GM12878 (cell line): Measurements from ENCODE around the gene TMC7. TPM values are rescaled to one million over a fixed set of nuclear protein-coding genes. Genes with fewer than 3 reads are reported as not detected.

Experiments used
- ATAC-seq: fragments of 200-7000 bp; cut with Tn5 transposase; 3 replicates; pipeline ENCODE4 v1.9.1; 2020; ENCODE audit warnings: mild to moderate bottlenecking, moderate library complexity
- BruUV-seq: library from RNA; stranded (reverse); fragments of 400-500 nt; replicated peaks from 2 replicates; lab custom pipeline; 2021; lab: Mats Ljungman, UMichigan
- CTCF ChIA-PET: fragments of 300-600 bp; sonication (Branson Sonifier 250); formaldehyde crosslinking; extraction: SDS; loops from one replicate; lab custom pipeline; 2021; ENCODE audit warnings: inconsistent platforms; lab: Yijun Ruan, JAX
- POLR2A ChIA-PET: fragments of 350-600 bp; formaldehyde crosslinking; extraction: SDS; loops from one replicate; lab custom pipeline; 2021; ENCODE audit warnings: inconsistent platforms; lab: Charles Lee
- RAD21 ChIA-PET: fragments of 300-600 bp; sonication (Branson Sonifier 250); formaldehyde crosslinking; loops from one replicate; lab custom pipeline; 2023; ENCODE audit warnings: antibody characterized with exemption; ENCODE audit not compliant: unreplicated experiment; lab: Charles Lee
- SMC1A ChIA-PET: fragments of 300-600 bp; sonication (Branson Sonifier 250); formaldehyde crosslinking; loops from one replicate; lab custom pipeline; 2023; ENCODE audit not compliant: unreplicated experiment, uncharacterized antibody; lab: Charles Lee
- DNase-seq: peaks from one replicate; pipeline ENCODE4 v3.0.0-alpha.2; 2011; ENCODE audit warnings: low read depth, low spot score
- FAIRE-seq: peaks from 3 replicates; lab custom pipeline; 2011; peaks lifted over from hg19 to GRCh38; lab: Jason Lieb, UNC
- H2AFZ ChIP-seq: 2 replicates; pipeline ENCODE4 v1.6.0; 2011; ENCODE audit warnings: low read depth, low read length, control low read depth; ENCODE audit not compliant: control insufficient read depth
- H3K27ac ChIP-seq: 2 replicates; pipeline ENCODE4 v1.5.1; 2011; ENCODE audit warnings: control low read depth; ENCODE audit not compliant: control insufficient read depth, insufficient read depth
- H3K27me3 ChIP-seq, 2 experiments: replicated peaks in 1 of 2; 2 replicates each; pipeline versions ENCODE4 v1.6.0 to v1.6.1; 2011; ENCODE audit warnings: low read length in 1 of 2; ENCODE audit not compliant: control insufficient read depth in 2 of 2, insufficient read depth in 2 of 2
- H3K36me3 ChIP-seq, 2 experiments: 2 replicates each; pipeline ENCODE4 v1.5.1; 2011; ENCODE audit warnings: low read length in 1 of 2; ENCODE audit not compliant: control insufficient read depth in 2 of 2, insufficient read depth in 2 of 2
- H3K4me1 ChIP-seq: 2 replicates; pipeline ENCODE4 v1.6.1; 2011; ENCODE audit warnings: mild to moderate bottlenecking, low read length, moderate library complexity, mixed read lengths; ENCODE audit not compliant: control insufficient read depth, insufficient read depth
- H3K4me2 ChIP-seq: 2 replicates; pipeline ENCODE4 v1.6.0; 2011; ENCODE audit warnings: control low read depth; ENCODE audit not compliant: control insufficient read depth, insufficient read depth
- H3K4me3 ChIP-seq: fragments of 200-600 bp; sonication (generic); 2 replicates; pipeline ENCODE4 v1.5.1; 2016
- H3K79me2 ChIP-seq: 2 replicates; pipeline ENCODE4 v1.6.0; 2011; ENCODE audit warnings: low read length; ENCODE audit not compliant: control insufficient read depth, insufficient read depth
- H3K9ac ChIP-seq: 2 replicates; pipeline ENCODE4 v1.8.0; 2011; ENCODE audit warnings: low read length, control low read depth, mixed read lengths; ENCODE audit not compliant: control insufficient read depth, insufficient read depth
- H3K9me3 ChIP-seq: replicated peaks from 3 replicates; pipeline ENCODE4 v1.5.1; 2011; ENCODE audit warnings: mild to moderate bottlenecking, low read length; ENCODE audit not compliant: control insufficient read depth, insufficient read depth
- H4K20me1 ChIP-seq: 2 replicates; pipeline ENCODE4 v1.6.0; 2011; ENCODE audit not compliant: control insufficient read depth, insufficient read depth
- CREB1 ChIP-seq: IDR thresholded peaks from 2 replicates; pipeline ENCODE4 v1.6.1; 2012; ENCODE audit warnings: low read depth, mild to moderate bottlenecking, inconsistent platforms
- CREM ChIP-seq: IDR thresholded peaks from 2 replicates; pipeline ENCODE4 v1.6.1; 2014; ENCODE audit warnings: antibody characterized with exemption, low read depth
- IRF4 ChIP-seq: IDR thresholded peaks from 2 replicates; pipeline ENCODE4 v1.6.1; 2011; ENCODE audit warnings: low read depth, low read length
- LARP7 ChIP-seq: fragments of 450-650 bp; IDR thresholded peaks from 2 replicates; pipeline ENCODE4 v1.6.1; 2017; ENCODE audit warnings: mild to moderate bottlenecking
- NFXL1 ChIP-seq: fragments of 450-650 bp; IDR thresholded peaks from 2 replicates; pipeline ENCODE4 v1.6.1; 2017; ENCODE audit warnings: antibody characterized with exemption, mild to moderate bottlenecking, borderline replicate concordance
- NFYA ChIP-seq: IDR thresholded peaks from 2 replicates; pipeline ENCODE4 v1.6.1; 2011; ENCODE audit warnings: low read depth, mild to moderate bottlenecking, low read length, improper control_type of control experiment, borderline replicate concordance
- RB1 ChIP-seq: fragments of 450-650 bp; formaldehyde crosslinking; IDR thresholded peaks from 2 replicates; pipeline ENCODE4 v1.6.1; 2017; ENCODE audit warnings: mild to moderate bottlenecking, borderline replicate concordance
- RFX5 ChIP-seq: IDR thresholded peaks from 2 replicates; pipeline ENCODE4 v1.6.1; 2011; ENCODE audit warnings: low read depth, low read length, improper control_type of control experiment
- SP1 ChIP-seq: IDR thresholded peaks from one replicate; pipeline ENCODE4 v1.6.1; 2011; ENCODE audit warnings: low read depth, low read length
- STAT1 ChIP-seq: fragments of 450-650 bp; conservative IDR thresholded peaks from 2 replicates; pipeline ENCODE4 v1.6.1; 2014; ENCODE audit warnings: antibody characterized with exemption, mild to moderate bottlenecking
- ZNF207 ChIP-seq: fragments of 450-650 bp; IDR thresholded peaks from 2 replicates; pipeline ENCODE4 v1.6.1; 2014; ENCODE audit warnings: antibody characterized with exemption, mild to moderate bottlenecking, borderline replicate concordance
- ZNF274 ChIP-seq: IDR thresholded peaks from one replicate; pipeline ENCODE4 v1.8.0; 2011; ENCODE audit not compliant: insufficient read length, insufficient read depth
- ZZZ3 ChIP-seq: IDR thresholded peaks from 2 replicates; pipeline ENCODE4 v1.6.1; 2011; ENCODE audit warnings: low read depth; ENCODE audit not compliant: control insufficient read depth, insufficient read length
- WGBS: methylation state at CpG from one replicate; pipeline ENCODE4 v1.1.6; 2016; ENCODE audit warnings: low lambda C conversion rate; ENCODE audit not compliant: insufficient replicate concordance, insufficient coverage; ENCODE audit errors: missing lambda C conversion rate; 5-methylcytosine and 5-hydroxymethylcytosine counted together
- in situ Hi-C: fragments of 300-500 bp; cut with MboI; formaldehyde crosslinking; loops from 9 replicates; pipeline ENCODE4 v1.14.3; 2018; ENCODE audit warnings: mixed read lengths
- intact Hi-C: fragments of 100-400 bp; cut with micrococcal nuclease; formaldehyde crosslinking; loops from one replicate; pipeline ENCODE4 v1.14.2; 2022; ENCODE audit not compliant: unreplicated experiment
- polyA plus RNA-seq, 11 experiments: library from polyadenylated mRNA; depleted of rRNA in 4 of 11; unstranded in 6 of 11; stranded (reverse) in 5 of 11; fragments of >200 nt; fragmentation: Nextera tagmentation in 4 of 11; fragmentation: Illumina TruSeq in 1 of 11; extraction: Ambion mirVana in 4 of 11; extraction: Trizol in 1 of 11; gene quantifications; 1 replicate in 1 of 11; 2 replicates in 10 of 11; pipeline versions ENCODE4 v1.2.1 to v1.2.3, GENCODE V29; 2011 to 2016; ENCODE audit warnings: inconsistent platforms in 2 of 11, missing spikeins in 2 of 11, low read depth in 1 of 11
- total RNA-seq, 4 experiments: library from RNA; depleted of rRNA in 3 of 4; stranded (reverse); fragments of >200 nt in 3 of 4; fragmentation: Illumina TruSeq in 1 of 4; extraction: Trizol in 1 of 4; gene quantifications; 2 replicates each; pipeline versions ENCODE4 v1.2.1 to v1.2.3, GENCODE V29; 2013 to 2021

TMC7 gene
- total and polyA plus RNA-seq, 10 of the 15 experiments (the other 5 are each of a cell fraction or from before 2014, with no cell fraction given): 0.15 TPM; not detected in 9

DNA sequence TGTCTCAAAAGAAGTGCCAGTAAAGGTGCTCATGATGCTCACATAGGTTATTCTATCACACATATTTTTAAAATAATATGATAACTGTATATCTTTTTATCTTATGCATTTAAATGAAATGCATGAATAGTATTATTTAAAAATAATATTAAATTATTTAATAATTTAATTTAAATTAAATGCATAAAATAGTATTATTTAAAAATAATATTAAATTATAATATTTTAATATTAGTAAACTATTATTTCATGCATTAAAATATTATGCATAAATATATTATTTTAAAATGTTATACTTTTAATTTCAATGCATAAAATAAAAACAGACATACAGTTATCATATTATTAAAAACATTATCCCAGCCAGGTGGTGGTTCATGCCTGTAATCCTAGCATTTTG lies 33.4 kb downstream of the TMC7 start:
- SMC1A ChIA-PET: no interaction called here
- TF ChIP-seq RB1 (no peak), ZNF207 (no peak), CREM (no peak), STAT1 (no peak), CREB1 (no peak), ZNF274 (no peak), IRF4 (no peak), SP1 (no peak), LARP7 (no peak)
- TF ChIP-seq, all 136 proteins: peak for 0
- H3K4me3 ChIP-seq: no peak overlapping the region
- no peaks in the 10 kb centered on the region for H3K4me1 ChIP-seq
- ChIA-PET RAD21 (no interaction called here), CTCF (no interaction called here), POLR2A (no interaction called here)
- no peaks in the 10 kb centered on the region for H3K27me3 ChIP-seq
- H3K27ac ChIP-seq: no peak overlapping the region
- intact Hi-C loops: no loop called here
- no peak overlapping the region for H2AFZ ChIP-seq
- in situ Hi-C loops: no loop called here
- H3K79me2 ChIP-seq: no peaks in the 10 kb centered on the region
- ATAC-seq: no peak
- no peak overlapping the region for H3K4me2 ChIP-seq
- DNase-seq: no peak
- H3K9ac ChIP-seq: no peak overlapping the region
- no peak for FAIRE-seq
- no peaks in the 10 kb centered on the region for H3K36me3 ChIP-seq
- H4K20me1 ChIP-seq: no peaks in the 10 kb centered on the region
- H3K9me3 ChIP-seq: no peaks in the 10 kb centered on the region
- BruUV-seq: no TSS peak

GRCh38 chr16:19020689-19021088 lies 37.0 kb downstream of the TMC7 start:
- no peak overlapping the region for H3K4me2 ChIP-seq
- ChIA-PET CTCF (no interaction called here), POLR2A (no interaction called here), SMC1A (no interaction called here), RAD21 (no interaction called here)
- FAIRE-seq (no peak), ATAC-seq (no peak), DNase-seq (no peak)
- intact Hi-C loops: no loop called here
- no peaks in the 10 kb centered on the region for H3K79me2 ChIP-seq
- 26% methylated on average over 4 of the region's 4 CpGs for WGBS
- H3K27ac ChIP-seq: no peak overlapping the region
- H3K36me3 ChIP-seq: no peaks in the 10 kb centered on the region
- no peak overlapping the region for H2AFZ ChIP-seq
- in situ Hi-C loops: no loop called here
- no peaks in the 10 kb centered on the region for H3K9me3 ChIP-seq
- no peaks in the 10 kb centered on the region for H3K4me1 ChIP-seq
- H3K27me3 ChIP-seq: no peaks in the 10 kb centered on the region
- BruUV-seq: no TSS peak
- TF ChIP-seq ZZZ3 (no peak), NFYA (no peak), RFX5 (no peak), NFXL1 (no peak)
- no peak overlapping the region for H3K4me3 ChIP-seq
- no peak overlapping the region for H3K9ac ChIP-seq
- no peaks in the 10 kb centered on the region for H4K20me1 ChIP-seq
